ENCODE data around the gene SPG11.
"Not testable (repeated sequence)": the region's sequence is repeated elsewhere in the genome, so short reads cannot be mapped to it uniquely, and the experiment has no call there.

The SPG11 gene

DNA sequence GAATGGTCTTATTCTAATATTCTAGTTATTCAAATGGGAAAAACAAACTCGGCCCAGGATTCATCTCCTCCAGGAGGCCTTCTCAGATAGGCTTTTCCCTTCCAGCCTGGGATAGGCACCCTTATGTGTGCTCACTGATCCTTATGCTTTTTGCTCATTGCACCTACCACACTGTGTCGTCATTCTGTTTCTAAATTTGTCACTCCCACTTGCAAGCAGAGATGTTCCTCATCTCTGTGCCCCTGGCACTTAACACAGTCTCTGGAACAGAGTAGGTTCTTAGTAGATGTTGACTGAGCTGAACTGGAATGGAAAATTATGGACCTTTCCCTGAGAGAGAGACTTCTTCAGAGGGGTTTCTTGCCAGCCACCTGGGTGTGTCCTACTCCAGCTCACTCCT is 18.7 kb upstream of the SPG11 start:
- no peak for DNase-seq

DNA sequence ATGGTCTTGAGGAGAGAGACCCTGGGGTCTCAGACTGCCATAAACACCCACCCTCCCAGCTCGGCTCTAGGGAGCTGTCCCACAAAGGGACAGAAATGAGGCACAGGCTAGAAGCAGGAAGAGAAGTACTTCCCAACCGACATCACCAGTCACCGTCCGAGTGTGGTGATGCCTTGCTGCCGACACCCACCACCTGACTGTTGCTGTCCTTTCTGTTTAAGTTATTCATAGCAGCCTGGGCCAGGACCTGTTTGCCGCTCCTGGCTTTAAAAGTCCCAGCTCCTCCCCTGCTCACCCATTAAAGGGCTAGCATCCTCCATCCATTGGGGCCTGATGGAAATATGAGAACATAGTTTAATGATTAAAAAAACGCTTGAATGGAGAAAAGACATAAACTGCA is 13.2 kb upstream of the SPG11 start:
- DNase-seq: peak in 1 of 2 experiments; percentile 17

DNA sequence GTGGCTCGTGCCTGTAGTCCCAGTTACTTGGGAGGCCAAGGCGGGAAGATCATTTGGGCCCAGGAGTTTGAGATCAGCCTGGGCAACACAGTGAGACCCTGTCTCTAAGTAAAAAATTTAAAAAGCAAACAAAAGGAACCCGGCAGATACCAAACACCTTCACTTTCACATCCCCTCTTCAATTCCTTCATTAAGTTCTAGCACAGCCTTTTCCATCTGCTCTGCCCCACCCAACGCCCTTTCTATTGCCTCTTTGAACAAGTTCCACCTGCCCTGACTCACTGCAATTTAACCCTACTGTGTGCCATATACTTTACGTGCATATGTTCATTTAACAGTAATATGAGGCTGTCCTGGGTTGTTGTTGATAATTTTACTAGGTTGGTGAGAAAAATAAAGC is 12.4 kb upstream of the SPG11 start:
- DNase-seq: no peak

DNA sequence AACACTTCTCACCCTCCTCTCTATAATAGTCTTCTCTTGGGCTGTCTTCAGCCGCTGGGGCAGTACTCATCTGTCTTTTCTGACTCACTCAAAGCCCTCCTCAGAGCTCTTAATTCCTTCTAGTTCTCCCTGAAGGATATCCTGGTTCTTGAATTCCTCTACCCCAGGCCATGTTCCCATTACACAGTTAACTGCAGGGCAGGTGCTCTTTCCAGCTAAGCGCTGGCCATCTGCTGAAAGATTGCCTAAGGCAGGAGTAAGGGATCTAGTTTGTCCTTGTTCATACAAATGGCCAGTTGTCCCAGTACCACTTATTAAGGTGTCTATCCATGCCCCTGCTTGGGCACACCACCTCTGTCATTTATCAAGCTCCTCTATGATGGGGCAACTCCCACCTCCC is 10.2 kb upstream of the SPG11 start:
- no peak for DNase-seq

DNA sequence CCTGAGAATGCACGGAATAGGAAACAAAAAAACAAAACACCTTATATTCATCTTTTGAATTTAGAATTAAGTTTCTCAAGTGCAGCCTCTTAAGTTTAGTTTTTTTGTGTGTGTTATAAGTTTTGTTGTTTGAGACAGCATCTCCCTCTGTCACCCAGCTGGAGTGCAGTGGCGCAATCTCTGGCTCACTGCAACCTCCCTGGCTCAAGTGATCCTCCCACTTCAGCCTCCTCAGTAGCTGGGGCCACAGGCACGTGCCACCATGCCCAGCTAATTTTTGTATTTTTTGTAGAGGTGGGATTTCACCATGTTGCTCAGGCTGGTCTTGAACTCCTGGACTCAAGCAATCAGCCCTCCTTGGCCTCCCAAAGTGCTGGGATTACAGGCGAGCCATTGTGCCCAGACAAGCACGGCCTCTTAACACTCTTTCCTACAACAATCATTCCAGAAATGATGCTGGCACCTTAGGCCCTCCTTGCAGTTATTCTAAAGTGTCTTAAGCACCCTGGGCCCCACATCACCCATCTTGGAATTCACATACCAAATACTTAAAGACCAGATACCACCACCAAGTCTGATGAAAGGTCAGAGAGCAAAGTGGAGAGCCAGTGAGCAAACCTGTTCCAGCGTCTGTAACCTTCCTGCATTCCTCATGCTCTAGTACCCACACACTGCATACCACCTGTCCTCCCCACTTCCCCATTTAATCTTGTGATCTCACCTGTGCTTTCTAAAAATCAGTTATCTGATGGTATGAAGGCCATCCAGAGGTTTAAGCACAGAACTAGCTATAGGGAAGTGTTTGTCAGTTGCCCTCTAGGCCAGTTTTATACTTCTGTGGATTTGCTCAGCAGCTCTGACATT is 6.9 kb upstream of the SPG11 start:
- no peak for DNase-seq

DNA sequence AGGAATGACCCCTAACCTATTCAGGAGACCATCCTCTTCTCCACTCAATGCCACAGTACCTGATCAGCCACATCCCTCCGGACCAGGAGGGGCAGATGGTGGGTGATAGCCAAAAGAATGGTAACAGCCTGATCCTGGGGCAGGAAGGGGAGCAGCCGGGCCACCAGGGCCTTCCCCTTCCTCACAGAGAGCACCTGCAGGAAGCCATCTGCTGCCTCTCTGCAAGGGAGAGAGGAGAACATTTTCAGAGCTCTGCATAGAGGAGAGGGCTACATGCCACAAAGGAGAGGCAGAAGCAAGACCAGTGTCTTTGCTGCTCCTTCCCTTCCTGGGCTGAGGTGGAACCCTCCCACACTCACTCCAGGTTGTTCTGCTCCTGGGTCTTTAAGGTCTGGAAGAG is 5.5 kb upstream of the SPG11 start:
- no peak for DNase-seq

DNA sequence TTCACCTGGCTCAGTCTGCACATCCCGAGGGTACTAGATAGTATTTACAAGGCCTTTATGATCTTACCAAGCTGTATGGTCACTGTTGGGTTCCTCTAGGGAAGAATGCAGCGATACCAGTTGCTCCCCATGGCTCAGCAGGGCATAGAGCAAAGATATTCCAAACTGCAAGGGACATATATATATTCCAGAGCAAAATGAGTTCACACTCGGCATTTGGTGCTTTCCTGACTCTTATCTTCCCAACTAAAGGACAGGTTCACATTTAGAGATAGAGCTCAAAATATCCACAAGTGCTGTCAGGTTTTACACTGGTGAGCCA is 3.5 kb upstream of the SPG11 start:
- DNase-seq: no peak

DNA sequence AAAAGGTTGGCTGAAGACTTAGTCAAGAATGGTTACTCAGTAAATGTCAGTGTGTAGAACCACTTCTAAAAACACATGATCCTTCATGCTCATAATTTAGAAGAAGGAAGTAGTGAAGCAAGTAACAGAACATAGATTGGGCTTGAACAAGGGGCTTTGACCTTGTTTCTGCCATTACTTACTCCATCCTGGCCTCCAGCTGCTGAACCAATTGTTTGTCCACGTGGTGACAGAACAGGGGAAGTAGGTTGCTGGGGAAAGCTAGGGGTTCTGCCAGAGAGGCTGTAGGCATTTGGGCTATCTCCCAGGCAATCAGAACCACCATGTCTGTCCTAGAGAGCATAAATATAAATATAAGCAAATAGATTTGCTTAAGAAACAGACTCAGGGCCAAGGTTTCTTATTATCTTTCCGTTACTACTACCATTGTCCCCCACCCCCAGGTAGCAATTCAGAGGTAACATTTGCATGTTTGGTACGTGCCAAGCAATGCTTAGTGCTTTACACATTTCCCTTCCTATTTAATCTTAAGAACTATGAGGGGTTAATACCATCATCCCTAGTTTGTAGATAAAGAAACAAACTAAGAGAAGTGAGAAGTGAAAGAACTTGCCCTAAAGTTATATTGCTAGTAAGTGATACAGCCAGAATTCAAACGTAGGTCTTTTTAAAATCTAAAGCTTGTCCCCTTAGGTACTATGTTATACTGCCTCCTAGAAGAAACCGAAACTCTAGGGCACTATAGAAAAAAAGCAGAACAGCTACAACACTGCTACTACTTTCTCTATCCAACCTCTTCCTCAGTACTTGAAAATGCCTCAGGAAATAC is 3.0 kb upstream of the SPG11 start:
- DNase-seq: no peak

DNA sequence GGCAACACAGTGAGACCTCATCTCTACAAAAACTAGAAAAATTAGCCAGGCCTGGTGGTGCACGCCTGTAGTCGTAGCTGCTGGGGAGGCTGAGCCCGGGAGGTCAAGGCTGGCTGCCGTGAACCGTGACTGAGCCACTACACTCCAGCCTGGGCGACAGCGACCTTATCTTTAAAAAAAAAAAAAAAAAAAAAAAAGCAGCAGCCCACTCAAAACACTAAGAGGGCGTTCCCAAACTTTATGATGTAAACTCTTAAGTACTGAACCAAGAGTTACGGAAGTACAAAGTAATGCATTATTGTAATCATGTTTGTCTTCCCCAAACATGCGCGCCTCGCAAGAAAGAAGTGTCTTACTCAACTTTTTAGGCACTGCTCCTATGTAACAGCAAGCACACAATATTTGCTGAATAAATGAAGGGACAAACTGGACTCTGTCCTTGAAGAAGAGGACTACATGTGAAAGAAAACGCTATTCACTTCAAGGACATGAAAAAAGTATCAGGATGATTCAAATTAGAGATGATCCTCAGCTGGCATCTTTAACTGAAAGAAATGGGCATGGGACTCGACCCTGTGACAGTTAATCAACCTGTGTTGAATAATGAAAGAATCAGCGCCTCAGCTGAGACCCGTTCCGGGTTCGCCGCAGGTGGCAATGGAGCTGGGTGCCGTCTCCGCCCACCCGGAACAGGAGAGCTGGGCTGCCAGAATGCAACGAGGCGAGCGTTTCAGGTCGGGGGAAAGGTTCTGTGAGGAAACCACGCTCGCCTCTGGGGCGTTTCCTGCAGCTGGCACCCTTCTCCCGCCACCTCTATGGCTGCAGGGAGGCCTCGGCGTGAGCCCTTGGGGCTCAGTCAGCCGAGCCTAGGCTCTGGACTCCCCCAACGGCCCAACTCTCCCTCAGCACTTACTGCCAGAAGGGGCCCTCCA is 718 bp downstream of the SPG11 start:
- peak; percentile 79 to 80 for DNase-seq

DNA sequence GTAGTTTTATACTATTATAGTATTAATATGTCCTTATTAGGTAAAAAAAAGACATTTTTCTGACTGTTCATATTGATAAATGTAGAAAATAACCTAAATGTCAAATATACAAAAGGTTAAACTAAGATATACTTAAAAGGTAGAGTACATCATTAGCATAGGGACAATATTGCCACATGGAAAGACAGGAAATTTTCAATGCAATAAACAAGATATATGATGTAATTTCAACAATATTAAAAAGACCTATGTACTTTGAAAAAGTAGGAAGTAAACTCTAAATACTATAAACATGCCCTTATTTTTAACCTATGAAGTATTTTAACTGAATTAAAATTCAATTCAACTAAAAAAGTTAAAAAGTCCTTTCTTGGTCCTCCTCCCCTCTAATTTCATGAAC is 1.9 kb downstream of the SPG11 start:
- DNase-seq: no peak

DNA sequence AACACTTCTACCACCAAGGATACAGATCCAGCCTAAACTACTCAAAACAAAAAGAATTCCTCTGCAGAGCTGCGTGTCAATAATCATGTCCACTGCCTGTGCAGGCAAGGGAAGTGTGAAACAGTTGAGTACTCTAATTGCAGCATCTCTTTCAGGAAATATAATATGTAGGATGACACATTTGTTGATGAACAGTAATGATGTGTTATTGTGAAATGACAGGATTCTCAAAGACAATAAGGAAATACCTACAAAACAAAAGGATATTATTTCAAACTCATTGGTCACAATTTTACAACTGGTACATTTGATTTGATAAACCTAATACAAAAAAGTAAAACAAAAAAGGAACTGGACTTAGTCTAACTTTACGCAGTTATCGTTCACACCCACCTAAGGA is 4.4 kb downstream of the SPG11 start:
- no peak for DNase-seq

DNA sequence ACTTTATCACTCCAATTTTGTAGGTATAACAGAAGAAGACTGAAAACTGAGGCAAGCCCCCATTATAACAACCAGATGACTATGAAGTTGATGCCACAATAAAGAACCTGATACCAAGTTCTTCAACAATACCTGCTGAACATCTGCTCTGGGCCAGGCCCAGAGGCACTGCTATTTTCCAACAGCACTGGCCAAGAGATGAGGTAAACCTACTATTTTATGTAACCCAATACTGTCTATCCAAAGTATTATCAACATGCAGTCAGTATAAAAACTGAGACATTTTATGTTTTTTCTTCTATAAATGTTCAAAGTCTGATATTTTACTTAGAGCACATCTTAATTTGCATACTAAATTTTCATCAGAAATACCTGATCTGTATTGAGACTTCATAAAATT is 6.1 kb downstream of the SPG11 start:
- DNase-seq: no peak

DNA sequence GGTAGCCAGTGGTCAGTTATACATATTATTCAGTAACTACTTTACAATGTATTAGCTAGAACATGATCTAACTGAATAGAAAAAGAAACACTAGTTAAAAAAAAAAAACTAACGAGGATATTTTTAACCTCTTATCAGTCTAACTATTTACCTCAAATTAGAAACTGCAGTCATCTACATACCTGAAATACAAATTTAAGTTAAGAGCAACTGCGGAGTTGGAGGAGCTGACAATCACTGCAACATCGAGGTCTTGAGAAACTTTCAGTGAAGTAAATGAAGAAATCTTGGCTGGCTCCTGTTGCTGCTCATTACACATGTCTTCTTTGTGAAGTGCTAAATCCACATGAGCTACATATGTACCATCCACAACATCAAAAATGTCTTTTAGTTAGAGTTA is 6.5 kb downstream of the SPG11 start:
- no peak for DNase-seq

DNA sequence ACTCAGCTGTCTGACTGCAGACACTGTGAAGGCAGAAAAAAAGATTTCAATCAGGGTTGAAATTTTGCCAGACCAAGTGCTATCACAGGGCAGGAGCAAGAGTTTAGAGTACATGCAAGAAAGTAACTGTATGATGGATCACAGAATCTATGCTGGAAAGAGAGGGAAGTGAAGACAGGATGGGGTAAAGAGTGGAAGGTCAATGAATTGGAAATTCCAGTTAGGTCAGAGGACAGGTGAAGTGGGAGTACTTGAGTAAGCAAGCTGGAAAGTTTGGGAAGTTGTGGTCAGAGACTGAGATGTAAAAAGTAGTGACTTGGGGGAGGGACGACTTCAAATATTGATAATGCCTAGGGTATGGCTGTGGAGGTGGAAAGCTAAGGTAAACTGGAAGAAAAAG is 7.2 kb downstream of the SPG11 start:
- no peak for DNase-seq

DNA sequence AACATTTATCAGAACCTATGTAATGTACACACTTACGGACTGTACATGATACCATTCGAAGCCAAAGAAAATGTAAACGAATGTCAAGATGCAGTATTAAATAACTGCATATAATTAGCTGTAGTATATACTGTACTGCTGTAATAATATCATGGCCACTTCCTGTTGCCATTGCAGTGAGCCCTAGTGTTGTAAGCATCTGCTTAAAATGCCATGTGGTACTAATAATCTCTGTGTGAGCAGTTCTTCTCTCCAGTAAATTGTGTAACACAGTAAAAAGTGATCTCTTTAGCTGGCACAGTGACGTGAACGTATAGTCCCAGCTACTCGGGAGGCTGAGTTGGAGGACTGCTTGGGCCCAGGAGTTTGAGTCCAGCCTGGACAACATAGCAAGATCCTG is 8.6 kb downstream of the SPG11 start:
- no peak for DNase-seq

DNA sequence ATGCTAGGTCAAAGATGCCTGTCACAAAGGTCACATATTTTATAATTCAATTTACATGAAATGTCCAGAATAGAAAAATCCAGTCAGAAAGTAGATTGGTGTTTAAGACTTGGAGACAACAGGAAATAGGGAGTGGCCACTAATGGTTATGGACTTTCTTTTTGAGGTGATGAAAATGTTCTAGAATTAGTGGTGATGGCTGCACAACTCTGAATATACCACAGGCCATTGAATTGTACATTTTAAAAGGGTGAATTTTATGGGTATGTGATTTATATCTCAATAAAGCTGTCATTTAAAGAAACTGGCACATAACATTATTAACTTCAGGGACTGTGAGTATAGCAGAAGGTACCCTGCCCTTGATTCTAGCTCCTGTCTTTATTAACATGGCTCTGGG is 15.8 kb downstream of the SPG11 start:
- DNase-seq: no peak

DNA sequence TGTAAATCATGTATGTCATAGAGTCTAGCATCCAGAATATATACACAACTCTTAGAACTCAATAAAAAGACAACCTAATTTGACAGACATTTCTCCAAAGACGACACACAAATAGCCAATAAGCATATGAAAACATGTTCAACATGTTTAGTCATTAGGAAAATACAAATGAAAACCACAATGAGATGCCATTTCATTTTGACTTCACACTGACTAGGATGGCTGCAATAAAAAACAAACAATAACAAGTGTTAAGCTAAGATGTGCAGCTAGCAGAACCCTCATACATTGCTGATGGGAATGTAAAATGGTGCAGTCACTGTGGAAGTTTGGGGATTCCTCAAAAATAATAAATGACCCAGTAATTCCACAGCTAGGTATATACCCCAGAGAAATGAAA is 16.4 kb downstream of the SPG11 start:
- DNase-seq: no peak

DNA sequence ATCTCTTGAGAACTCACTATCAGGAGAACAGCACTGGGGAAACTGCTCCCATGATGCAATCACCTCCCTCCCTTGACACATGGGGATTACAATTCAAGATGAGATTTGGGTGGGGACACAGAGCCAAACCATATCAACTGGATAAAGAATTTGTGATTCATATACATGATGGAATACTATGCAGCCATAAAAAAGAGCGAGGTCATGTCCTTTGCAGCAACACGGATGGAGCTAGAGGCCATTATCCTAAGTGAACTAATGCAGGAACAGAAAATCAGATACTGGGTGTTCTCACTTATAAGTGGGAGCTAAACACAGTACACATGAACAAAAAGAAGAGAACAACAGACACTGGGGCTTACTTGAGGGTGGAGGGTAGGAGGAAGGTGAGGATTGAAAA is 17.0 kb downstream of the SPG11 start:
- no peak for DNase-seq

DNA sequence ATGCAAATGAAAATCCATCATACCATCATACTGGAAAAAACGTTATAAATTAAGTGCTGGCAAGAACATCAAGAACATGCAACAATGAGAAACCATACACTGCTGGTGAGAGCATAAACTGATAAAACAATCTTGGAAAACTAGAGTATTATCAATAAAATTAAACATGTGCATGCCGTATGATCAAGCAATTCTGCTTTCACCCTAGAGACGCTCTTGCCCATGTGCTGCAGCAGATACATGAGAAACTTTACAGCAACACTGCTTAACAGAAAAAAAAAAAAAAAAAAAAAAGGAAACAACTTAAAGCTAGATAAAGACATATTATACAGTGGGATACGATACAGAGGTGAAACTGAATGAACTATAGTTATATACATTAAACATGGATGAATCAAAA is 21.8 kb downstream of the SPG11 start:
- no peak for DNase-seq

DNA sequence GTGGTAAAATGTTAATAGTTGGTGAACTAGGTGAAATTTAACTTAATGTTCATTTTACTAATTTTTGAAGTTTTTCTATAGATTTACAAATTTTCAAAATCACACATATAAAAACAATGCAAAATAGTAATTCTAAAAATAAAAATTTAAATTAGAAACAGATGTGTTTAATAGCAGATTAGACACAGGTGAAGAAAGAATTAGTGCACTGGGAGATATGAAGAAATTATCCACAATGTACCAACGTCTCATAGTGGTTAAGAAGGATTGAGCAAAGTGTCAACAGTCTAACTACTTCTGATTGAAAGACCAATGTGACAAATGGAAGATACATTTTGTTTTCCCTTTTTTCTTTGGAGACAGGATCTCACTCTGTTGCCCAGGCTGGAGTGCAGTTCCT is 26.5 kb downstream of the SPG11 start:
- DNase-seq: no peak

DNA sequence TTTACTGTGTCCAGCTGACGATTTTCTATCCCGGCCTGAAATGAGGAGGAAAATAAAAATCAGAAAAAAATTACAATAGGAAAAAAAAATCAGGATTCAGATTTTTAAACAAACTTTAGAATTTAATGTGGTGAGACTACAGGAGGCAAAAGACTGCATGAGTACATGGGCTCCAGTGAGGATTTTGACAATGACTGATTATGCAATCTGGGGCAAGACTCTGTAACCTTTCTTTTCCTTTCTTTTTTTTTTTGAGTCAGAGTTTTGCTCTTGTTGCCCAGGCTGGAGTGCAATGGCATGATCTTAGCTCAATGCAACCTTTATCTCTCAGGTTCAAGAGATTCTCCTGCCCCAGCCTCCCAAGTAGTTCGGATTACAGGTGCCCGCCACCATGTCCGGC is 29.9 kb downstream of the SPG11 start:
- DNase-seq: no peak

DNA sequence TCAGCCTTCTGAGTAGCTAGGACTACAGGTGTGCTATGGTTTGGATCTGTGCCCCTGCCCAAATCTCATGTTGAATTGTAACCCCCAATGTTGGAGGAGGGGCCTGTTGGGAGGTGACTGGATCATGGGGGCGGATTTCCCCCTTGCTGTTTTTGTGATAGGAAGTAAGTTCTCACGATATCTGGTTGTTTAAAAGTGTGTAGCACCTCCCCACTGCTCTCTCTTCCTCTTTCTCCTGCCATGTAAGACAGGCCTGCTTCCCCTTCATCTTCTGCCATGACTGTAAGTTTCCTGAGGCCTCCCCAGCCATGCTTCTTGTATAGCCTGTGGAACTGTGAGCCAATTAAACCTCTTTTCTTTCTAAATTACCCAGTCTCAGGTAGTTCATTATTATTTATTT is 38.2 kb downstream of the SPG11 start:
- DNase-seq: not testable (repeated sequence)

DNA sequence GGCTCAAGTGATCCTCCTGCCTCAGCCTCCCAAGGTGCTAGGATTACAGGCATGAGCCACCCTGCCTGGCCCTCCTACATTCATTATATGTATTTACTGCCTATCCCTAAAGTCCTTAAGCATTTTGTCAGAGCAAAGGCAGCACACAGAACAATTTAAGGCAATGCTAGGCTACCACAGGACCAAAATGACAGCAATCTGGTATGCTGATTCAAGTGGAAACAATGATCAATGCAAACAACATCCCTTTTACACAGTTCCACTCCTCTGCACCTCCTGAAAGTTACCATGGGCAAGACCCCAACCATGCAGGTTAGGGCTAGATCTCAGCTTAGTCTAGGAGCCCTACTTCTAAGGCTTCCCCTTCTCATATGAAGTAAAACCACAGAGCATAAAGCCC is 40.3 kb downstream of the SPG11 start:
- DNase-seq: no peak
